ENCODE results near the gene EID3. TPM values are rescaled to one million over a fixed set of nuclear protein-coding genes. Genes with fewer than 3 reads are reported as not detected.
A peak's percentile ranks its signal among the peaks of the same experiment; 100 is the strongest.

EID3 gene
- total and polyA plus RNA-seq, 7 donors = 0.28 to 1.3 (median 0.95) TPM

- 89 to 93% (median 90%) methylated on average over 7 of the region's 7 CpGs for WGBS, 3 donors
- Histone ChIP-seq H3K36me3 (ENCODE audit: insufficient read depth in 1 of 2, low read depth in 1 of 2) (peaks cover 15 to 96% of the 10 kb centered on the region in 2 donors), H3K4me1 (peaks cover 68% of the 10 kb centered on the region), H3K27ac (no peak overlapping the region), H3K4me3 (no peak overlapping the region), H3K9me3 (no peaks in the 10 kb centered on the region), H3K27me3 (ENCODE audit: insufficient read depth in 3 of 3, low read length in 2 of 3) (no peaks in the 10 kb centered on the region)
- ATAC-seq (peak in 2 of 4 donors; percentile 65 to 68), DNase-seq (no peak)
- no peak for TF ChIP-seq CTCF (IDR thresholded peaks at IDR 0.05)
- intact Hi-C loops (cut with DNase I) = no loop called here
Observed at GRCh38 chr12:104345234-104346066, 41.9 kb downstream of the EID3 start.

GRCh38 chr12:104347374-104348075 is 44.0 kb downstream of the EID3 start:
- H3K27me3 ChIP-seq (ENCODE audit: insufficient read depth in 3 of 3, low read length in 2 of 3) = no peaks in the 10 kb centered on the region
- ATAC-seq (peak; percentile 76 to 87 (median 82)), DNase-seq (no peak)
- H3K4me1 ChIP-seq = peaks cover 56% of the 10 kb centered on the region
- no peak for TF ChIP-seq CTCF (IDR thresholded peaks at IDR 0.05)
- 61 to 69% (median 66%) methylated on average over 5 of the region's 5 CpGs for WGBS, 3 donors
- H3K9me3 ChIP-seq = no peaks in the 10 kb centered on the region
- intact Hi-C loops (cut with DNase I) = no loop called here
- H3K36me3 ChIP-seq (ENCODE audit: insufficient read depth in 1 of 2, low read depth in 1 of 2) = peaks cover 13 to 95% of the 10 kb centered on the region in 2 donors
- no peak overlapping the region for H3K4me3 ChIP-seq
- H3K27ac ChIP-seq = peak overlapping the region; percentile 33

GRCh38 chr12:104348283-104348993 is 44.9 kb downstream of the EID3 start:
- intact Hi-C loops (cut with DNase I) = no loop called here
- peaks cover 13 to 94% of the 10 kb centered on the region in 2 donors for H3K36me3 ChIP-seq (ENCODE audit: insufficient read depth in 1 of 2, low read depth in 1 of 2)
- ATAC-seq = no peak
- no peak overlapping the region for H3K4me3 ChIP-seq
- H3K9me3 ChIP-seq = no peaks in the 10 kb centered on the region
- no peak for TF ChIP-seq CTCF (IDR thresholded peaks at IDR 0.05)
- WGBS, 3 donors = 73 to 92% (median 78%) methylated on average over 11 of the region's 11 CpGs
- peaks cover 51% of the 10 kb centered on the region for H3K4me1 ChIP-seq
- no peaks in the 10 kb centered on the region for H3K27me3 ChIP-seq (ENCODE audit: insufficient read depth in 3 of 3, low read length in 2 of 3)
- no peak overlapping the region for H3K27ac ChIP-seq
- no peak for DNase-seq

GRCh38 chr12:104348994-104349494 is 45.5 kb downstream of the EID3 start:
- no peak for TF ChIP-seq CTCF (IDR thresholded peaks at IDR 0.05)
- Histone ChIP-seq H3K9me3 (no peaks in the 10 kb centered on the region), H3K4me3 (no peak overlapping the region), H3K36me3 (ENCODE audit: insufficient read depth in 1 of 2, low read depth in 1 of 2) (peaks cover 13 to 92% of the 10 kb centered on the region in 2 donors), H3K27ac (no peak overlapping the region), H3K4me1 (peaks cover 45% of the 10 kb centered on the region), H3K27me3 (ENCODE audit: insufficient read depth in 3 of 3, low read length in 2 of 3) (no peaks in the 10 kb centered on the region)
- WGBS, 3 donors = 96 to 98% (median 97%) methylated on average over 2 of the region's 2 CpGs
- intact Hi-C loops (cut with DNase I) = no loop called here
- DNase-seq (no peak), ATAC-seq (no peak)
